Activated naive CD4-positive, alpha-beta T cell treated with anti-CD3 and anti-CD28 coated beads, Interleukin-2, amount 10 ng/mL, durations not matched to agents 7 days and 5 days (primary cell): ENCODE results near the gene MFSD6L.

Experiments
- CTCF ChIA-PET: fragments of 350-600 bp; sonication (Branson Sonifier 250); formaldehyde crosslinking; loops from one replicate; lab custom pipeline; 2021; ENCODE audit warnings: antibody characterized with exemption; lab: Charles Lee
- DNase-seq: peaks from one replicate; pipeline ENCODE4 v3.0.0-alpha.2; 2020
- H3K27ac Mint-ChIP-seq: one replicate; pipeline ENCODE4 v1.8.0; 2021; ENCODE audit warnings: mild to moderate bottlenecking, moderate library complexity, mixed read lengths
- H3K27me3 Mint-ChIP-seq: one replicate; pipeline ENCODE4 v1.8.0; 2021; ENCODE audit warnings: mild to moderate bottlenecking, mixed read lengths
- H3K36me3 Mint-ChIP-seq: one replicate; pipeline ENCODE4 v1.8.0; 2021; ENCODE audit warnings: mixed read lengths
- H3K4me1 Mint-ChIP-seq: one replicate; pipeline ENCODE4 v1.8.0; 2021; ENCODE audit warnings: mixed read lengths
- H3K4me3 Mint-ChIP-seq: one replicate; pipeline ENCODE4 v1.8.0; 2021; ENCODE audit warnings: mild to moderate bottlenecking, moderate library complexity, mixed read lengths
- H3K9me3 Mint-ChIP-seq: one replicate; pipeline ENCODE4 v1.8.0; 2021; ENCODE audit warnings: mixed read lengths

The MFSD6L gene

DNA sequence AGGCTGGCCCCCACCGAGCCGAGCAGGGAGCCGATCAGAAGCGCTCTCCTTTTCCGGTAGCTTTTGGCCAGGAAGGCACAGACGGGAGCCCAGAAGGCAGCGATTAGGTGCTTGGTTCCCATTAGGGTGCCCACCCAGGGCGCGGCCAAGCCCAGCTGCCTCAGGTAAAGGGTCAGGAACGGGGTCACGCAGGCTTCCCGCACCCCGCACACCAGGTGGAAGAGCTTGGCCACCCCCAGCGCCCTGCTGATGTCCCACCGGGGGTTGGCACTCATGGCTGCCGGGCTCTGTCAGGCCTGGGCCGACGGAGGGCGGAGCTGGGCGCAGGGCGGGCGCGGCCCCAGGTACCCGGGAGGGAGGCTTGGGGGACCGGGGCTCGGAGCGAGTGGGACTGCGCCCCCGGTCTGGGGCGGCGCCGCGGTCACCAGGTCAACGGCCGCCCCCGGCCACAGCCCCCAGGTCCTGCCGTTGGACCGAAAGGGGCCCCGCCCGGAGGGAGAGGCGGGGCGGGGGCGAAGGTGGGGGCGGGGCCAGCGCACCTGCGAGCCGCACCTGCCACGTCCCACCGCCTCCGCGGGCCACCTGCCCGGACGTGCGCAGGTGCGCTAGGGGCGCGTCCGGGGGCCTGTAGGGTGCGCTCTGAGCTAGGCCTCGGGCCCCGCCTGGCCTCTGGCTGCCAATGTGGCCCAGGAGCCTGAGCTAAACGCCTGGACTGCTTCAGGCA lies at the start of gene MFSD6L:
TSS of gene MFSD6L (minus strand) at position 520 of the 724 bp plus-strand sequence. CDS start at position 275, 245 bp downstream.
- CTCF ChIA-PET, result interaction anchor here (0.7 to 1.9 kb wide), 3 partner anchors 96 to 226 kb away, joined by 3 to 5 read pairs (median 3); no protein-coding TSS in a partner anchor
- H3K9me3 Mint-ChIP-seq, result no peaks in the 10 kb centered on the region
- H3K36me3 Mint-ChIP-seq, result no peaks in the 10 kb centered on the region
- no peaks in the 10 kb centered on the region for H3K4me1 Mint-ChIP-seq
- no peak within 1 kb of the TSS for H3K4me3 Mint-ChIP-seq
- H3K27me3 Mint-ChIP-seq, result peaks cover 16% of the 10 kb centered on the region
- no peak for DNase-seq
- H3K27ac Mint-ChIP-seq, result no peak within 1 kb of the TSS

DNA sequence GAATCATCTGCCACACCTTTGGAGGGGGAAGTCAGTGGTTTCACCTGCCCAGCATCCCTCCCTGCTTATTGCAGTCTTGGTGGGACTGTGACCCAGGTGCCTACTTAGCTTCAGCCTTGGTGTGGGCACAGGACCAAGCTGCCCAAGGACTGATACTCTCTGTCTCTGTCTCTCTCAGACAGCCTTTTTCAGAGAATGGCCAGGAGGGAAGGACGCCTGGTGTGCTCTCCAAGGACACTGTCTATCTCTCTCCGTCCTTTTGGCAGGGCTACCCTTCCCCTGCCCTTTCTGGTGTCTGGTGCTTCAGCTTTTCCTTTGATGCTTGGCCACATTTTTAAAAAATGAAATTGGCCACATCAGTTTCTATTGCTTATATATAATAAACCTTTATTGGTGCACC lies 48.7 kb upstream of the MFSD6L start:
- Mint-ChIP-seq H3K27ac (no peak overlapping the region), H3K4me1 (peaks cover 7% of the 10 kb centered on the region), H3K36me3 (peaks cover 24% of the 10 kb centered on the region), H3K4me3 (no peak overlapping the region), H3K27me3 (no peaks in the 10 kb centered on the region), H3K9me3 (no peaks in the 10 kb centered on the region)
- CTCF ChIA-PET, result interaction anchor here (0.6 kb wide), 1 partner anchor 87 kb away, joined by 5 read pairs; no protein-coding TSS in a partner anchor
- DNase-seq, result no peak

- DNase-seq, result no peak
- CTCF ChIA-PET, result no interaction called here
- H3K4me3 Mint-ChIP-seq, result no peak overlapping the region
- H3K27ac Mint-ChIP-seq, result no peak overlapping the region
- H3K27me3 Mint-ChIP-seq, result no peaks in the 10 kb centered on the region
- H3K36me3 Mint-ChIP-seq, result peaks cover 21% of the 10 kb centered on the region
- peaks cover 7% of the 10 kb centered on the region for H3K4me1 Mint-ChIP-seq
- no peaks in the 10 kb centered on the region for H3K9me3 Mint-ChIP-seq
Measured at GRCh38 chr17:8846768-8847211, 47.6 kb upstream of the MFSD6L start.

DNA sequence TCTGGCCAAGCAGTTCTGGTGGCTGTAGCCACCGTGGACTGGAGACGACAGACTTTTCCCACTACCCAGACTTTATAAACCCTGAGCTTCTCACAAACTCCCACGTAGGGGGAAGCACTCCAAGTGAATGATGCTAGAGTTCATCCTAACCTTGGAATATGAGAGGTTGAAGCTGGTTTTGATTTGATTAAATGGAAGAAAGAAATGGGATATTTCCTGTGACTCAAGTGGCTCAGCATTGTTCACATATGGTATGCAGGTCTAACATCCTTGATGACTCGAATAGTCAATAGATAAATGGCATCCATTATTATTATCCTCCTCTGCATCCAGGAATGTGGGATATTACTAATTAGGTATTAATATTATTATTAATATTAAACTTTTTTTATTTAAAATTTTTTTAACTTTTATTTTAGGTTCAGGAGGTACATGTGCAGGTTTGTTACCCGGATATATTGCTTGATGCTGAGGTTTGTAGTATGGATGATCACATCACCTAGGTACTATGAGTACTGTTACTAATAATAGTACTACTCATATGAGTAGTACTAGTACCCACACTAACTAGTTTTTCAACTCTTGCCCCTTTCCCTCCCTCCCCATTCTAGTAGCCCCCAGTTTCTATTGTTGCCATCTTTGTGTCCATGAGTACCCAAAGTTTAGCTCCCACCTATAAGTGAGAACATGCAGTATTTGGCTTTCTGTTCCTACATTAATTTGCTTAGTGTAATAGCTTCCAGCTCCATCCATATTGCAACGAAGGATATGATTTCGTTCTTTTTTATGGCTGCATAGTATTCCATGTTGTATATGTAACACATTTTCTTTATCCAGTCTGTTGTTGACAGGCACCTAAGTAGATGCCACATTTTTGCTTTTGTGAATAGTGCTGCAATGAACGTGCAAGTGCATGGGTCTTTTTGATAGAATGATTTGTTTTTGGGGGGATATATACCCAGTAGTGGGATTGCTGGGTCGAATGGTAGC lies 45.4 kb upstream of the MFSD6L start:
- Mint-ChIP-seq H3K36me3 (peaks cover 17% of the 10 kb centered on the region), H3K4me1 (peaks cover 4% of the 10 kb centered on the region), H3K9me3 (no peaks in the 10 kb centered on the region), H3K27me3 (no peaks in the 10 kb centered on the region), H3K27ac (no peak overlapping the region), H3K4me3 (no peak overlapping the region)
- CTCF ChIA-PET, result interaction anchor here (2.2 kb wide), 1 partner anchor 12 kb away, joined by 7 read pairs; no protein-coding TSS in a partner anchor
- DNase-seq, result no peak

DNA sequence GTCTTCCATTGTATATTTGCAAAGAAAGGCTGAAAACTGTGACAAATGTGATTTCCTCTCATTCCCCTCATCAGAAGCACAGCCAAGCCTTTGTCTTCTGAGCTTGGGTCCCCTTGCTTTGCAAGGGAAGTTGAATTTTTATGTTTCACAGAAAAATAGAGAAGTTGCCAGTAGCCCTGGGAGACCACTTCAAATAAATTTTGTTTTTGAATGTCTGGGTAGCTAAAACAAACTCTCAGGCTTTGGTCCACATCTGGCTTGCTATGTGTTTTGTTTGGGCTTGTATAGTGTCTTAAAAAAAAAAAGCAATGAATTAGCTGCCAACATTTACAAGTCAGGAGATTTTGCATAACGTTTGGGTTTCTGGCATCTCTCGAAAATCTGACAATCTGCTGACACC lies 44.2 kb upstream of the MFSD6L start:
- no peaks in the 10 kb centered on the region for H3K27me3 Mint-ChIP-seq
- no peaks in the 10 kb centered on the region for H3K9me3 Mint-ChIP-seq
- H3K27ac Mint-ChIP-seq, result no peak overlapping the region
- H3K4me3 Mint-ChIP-seq, result no peak overlapping the region
- peaks cover 4% of the 10 kb centered on the region for H3K4me1 Mint-ChIP-seq
- H3K36me3 Mint-ChIP-seq, result peaks cover 14% of the 10 kb centered on the region
- CTCF ChIA-PET, result interaction anchor here (2.2 kb wide), 1 partner anchor 11 kb away, joined by 7 read pairs; no protein-coding TSS in a partner anchor
- DNase-seq, result no peak

- Mint-ChIP-seq H3K4me3 (no peak overlapping the region), H3K4me1 (peaks cover 4% of the 10 kb centered on the region), H3K9me3 (no peaks in the 10 kb centered on the region), H3K36me3 (peaks cover 10% of the 10 kb centered on the region), H3K27ac (no peak overlapping the region), H3K27me3 (no peaks in the 10 kb centered on the region)
- CTCF ChIA-PET, result no interaction called here
- no peak for DNase-seq
Measured at GRCh38 chr17:8841844-8842243, 42.7 kb upstream of the MFSD6L start.

DNA sequence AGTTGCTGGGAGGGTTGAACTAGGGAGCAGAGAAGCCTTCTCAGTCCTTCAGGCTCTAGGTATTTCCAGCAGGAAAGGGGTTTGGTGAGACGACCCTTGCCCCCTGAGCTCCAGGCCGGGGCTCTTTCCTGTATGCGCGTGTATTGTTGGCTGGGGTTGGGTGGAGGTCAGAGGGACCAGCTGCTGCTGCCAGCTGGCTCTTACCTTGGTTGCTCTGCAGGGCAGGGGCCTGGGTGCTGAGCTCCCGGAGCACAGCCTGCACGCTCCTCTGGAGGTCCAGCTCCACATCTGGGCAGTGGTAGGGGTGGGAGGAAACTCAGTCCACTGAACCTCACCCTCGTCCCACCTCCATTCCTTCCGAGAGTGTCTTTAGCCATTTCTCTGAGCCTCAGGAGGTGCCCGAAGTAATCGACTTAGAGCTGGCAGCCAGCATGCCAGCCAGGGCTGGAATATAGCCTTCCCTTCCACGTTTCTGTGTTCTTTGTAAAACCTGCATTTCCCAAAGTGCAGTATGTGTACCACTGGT lies 40.3 kb upstream of the MFSD6L start:
- H3K27me3 Mint-ChIP-seq, result no peaks in the 10 kb centered on the region
- no peak for DNase-seq
- H3K36me3 Mint-ChIP-seq, result peaks cover 11% of the 10 kb centered on the region
- no peaks in the 10 kb centered on the region for H3K9me3 Mint-ChIP-seq
- CTCF ChIA-PET, result no interaction called here
- H3K27ac Mint-ChIP-seq, result no peak overlapping the region
- H3K4me3 Mint-ChIP-seq, result no peak overlapping the region
- peaks cover 4% of the 10 kb centered on the region for H3K4me1 Mint-ChIP-seq

DNA sequence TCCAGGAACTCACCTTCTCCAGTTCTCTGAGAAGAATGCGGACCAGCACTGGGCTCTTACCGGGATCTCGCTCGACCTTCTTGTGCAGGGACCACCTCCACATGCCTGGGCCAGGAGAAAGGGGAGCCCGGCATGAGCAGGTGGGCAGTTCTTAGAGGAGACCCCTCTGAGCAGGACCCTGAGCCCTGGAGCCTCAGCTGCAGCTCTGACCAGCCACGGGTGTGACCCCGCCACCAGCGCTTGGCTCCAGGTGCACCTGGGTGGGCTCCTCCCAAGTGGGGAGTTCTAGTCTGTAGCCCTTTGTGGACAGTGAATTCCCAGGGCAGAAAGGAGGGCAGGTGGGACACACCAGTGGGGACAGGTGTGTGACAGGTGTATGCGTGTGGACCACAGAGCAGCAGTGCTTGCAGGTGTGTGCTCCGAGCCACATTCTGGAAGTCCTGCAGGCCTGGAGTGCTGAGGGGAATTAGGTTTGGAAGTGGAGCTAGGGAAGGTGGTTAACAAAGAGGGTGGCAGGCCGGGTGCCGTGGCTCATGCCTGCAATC lies 39.5 kb upstream of the MFSD6L start:
- Mint-ChIP-seq H3K27me3 (no peaks in the 10 kb centered on the region), H3K27ac (no peak overlapping the region), H3K36me3 (peaks cover 13% of the 10 kb centered on the region), H3K4me1 (peaks cover 4% of the 10 kb centered on the region), H3K9me3 (no peaks in the 10 kb centered on the region), H3K4me3 (no peak overlapping the region)
- CTCF ChIA-PET, result no interaction called here
- DNase-seq, result no peak

- no peak overlapping the region for H3K27ac Mint-ChIP-seq
- DNase-seq, result no peak
- CTCF ChIA-PET, result no interaction called here
- H3K4me1 Mint-ChIP-seq, result no peaks in the 10 kb centered on the region
- no peaks in the 10 kb centered on the region for H3K27me3 Mint-ChIP-seq
- no peaks in the 10 kb centered on the region for H3K9me3 Mint-ChIP-seq
- no peak overlapping the region for H3K4me3 Mint-ChIP-seq
- H3K36me3 Mint-ChIP-seq, result peaks cover 13% of the 10 kb centered on the region
Measured at GRCh38 chr17:8837563-8838075, 38.5 kb upstream of the MFSD6L start.

GRCh38 chr17:8836821-8837562 lies 37.8 kb upstream of the MFSD6L start:
- H3K36me3 Mint-ChIP-seq, result peaks cover 13% of the 10 kb centered on the region
- H3K27ac Mint-ChIP-seq, result no peak overlapping the region
- H3K4me1 Mint-ChIP-seq, result no peaks in the 10 kb centered on the region
- no peak overlapping the region for H3K4me3 Mint-ChIP-seq
- H3K9me3 Mint-ChIP-seq, result no peaks in the 10 kb centered on the region
- CTCF ChIA-PET, result no interaction called here
- no peak for DNase-seq
- H3K27me3 Mint-ChIP-seq, result no peaks in the 10 kb centered on the region

DNA sequence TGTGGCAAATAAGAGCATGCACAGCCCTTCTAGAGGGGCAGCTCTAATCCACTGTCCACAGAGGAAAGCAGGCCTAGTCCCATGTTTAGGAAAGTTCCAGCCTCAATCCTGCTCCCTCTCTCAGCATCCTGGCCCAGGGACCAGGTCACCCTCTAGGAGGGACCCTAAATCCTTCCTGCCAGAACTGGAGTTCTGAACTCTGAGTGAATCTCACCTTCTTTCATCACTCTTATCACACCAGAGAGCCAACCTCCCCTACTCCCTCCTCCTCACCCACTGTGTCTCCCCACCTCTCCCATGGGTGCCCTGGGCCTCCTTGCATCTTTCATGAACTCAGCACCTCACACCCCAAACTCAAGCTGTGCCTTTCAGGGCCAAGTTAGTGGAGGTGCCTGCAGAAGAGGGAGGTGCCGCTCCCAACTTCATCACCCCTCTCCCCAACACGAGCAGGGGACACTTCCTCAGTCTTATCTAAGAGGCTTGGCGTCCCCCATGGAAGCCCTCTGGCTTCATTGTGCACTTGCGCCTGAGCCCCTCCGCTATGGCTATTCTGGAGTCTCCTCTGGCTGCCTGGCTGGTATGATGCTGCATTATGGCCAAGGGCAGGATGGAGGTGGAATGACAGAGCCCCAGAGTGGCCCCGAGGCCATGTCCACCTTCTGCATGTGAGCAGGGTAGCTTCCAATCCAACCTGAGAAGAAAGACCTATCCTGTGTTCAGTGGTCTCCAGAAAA lies 36.6 kb upstream of the MFSD6L start:
- H3K36me3 Mint-ChIP-seq, result peaks cover 13% of the 10 kb centered on the region
- no peak overlapping the region for H3K4me3 Mint-ChIP-seq
- no peaks in the 10 kb centered on the region for H3K4me1 Mint-ChIP-seq
- no peaks in the 10 kb centered on the region for H3K9me3 Mint-ChIP-seq
- CTCF ChIA-PET, result no interaction called here
- H3K27ac Mint-ChIP-seq, result no peak overlapping the region
- H3K27me3 Mint-ChIP-seq, result no peaks in the 10 kb centered on the region
- DNase-seq, result no peak

DNA sequence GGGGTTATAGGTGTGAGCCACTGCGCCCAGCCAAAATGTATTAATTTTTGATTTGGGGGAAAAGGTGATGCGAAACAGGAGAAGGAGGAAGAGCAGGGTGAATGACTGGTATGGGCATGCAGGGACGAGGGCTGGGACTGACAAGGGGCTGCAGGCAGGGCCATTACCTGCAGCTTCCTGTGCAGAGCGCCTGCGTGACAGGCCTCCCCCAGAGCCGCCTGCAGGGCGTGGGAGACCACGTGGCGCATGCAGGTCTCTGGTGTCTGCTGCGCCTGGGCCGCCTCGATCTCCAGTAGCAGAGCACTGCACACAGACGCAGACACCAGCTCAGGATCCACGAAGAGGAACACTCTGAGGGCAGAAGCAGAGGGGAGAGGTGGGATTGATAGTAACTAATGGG lies 35.9 kb upstream of the MFSD6L start:
- H3K4me1 Mint-ChIP-seq, result no peaks in the 10 kb centered on the region

More for the DNA sequence above, 35.9 kb upstream of the MFSD6L start:
- Mint-ChIP-seq H3K27ac (no peak overlapping the region), H3K4me3 (no peak overlapping the region), H3K36me3 (peaks cover 13% of the 10 kb centered on the region), H3K9me3 (no peaks in the 10 kb centered on the region), H3K27me3 (no peaks in the 10 kb centered on the region)
- no peak for DNase-seq
- CTCF ChIA-PET, result no interaction called here
